Stomach (tissue), 4 donors: ENCODE results near the gene VWA8.

Experiments
- EP300 ChIP-seq: sonication (generic); formaldehyde crosslinking; IDR thresholded peaks from one replicate; pipeline ENCODE4 v1.6.1; 2017; ENCODE audit warnings: antibody characterized with exemption
- POLR2A ChIP-seq, 4 donors: fragments of 450-650 bp; IDR thresholded peaks; one replicate each; pipeline ENCODE4 v1.6.1; 2016; ENCODE audit warnings: antibody characterized with exemption in 4 of 4, control low read depth in 2 of 4, mild to moderate bottlenecking in 1 of 4, moderate library complexity in 1 of 4
- POLR2AphosphoS5 ChIP-seq, 3 donors: sonication (generic); formaldehyde crosslinking; IDR thresholded peaks; one replicate each; pipeline ENCODE4 v1.6.1; 2016; ENCODE audit warnings: antibody characterized with exemption in 3 of 3
- TF ChIP-seq, protein P1 (sequence below), 7 experiments: fragments of 450-650 bp in 4 of 7; fragments of 200-600 bp in 3 of 7; sonication (generic) in 3 of 7; IDR thresholded peaks; one replicate each; pipeline ENCODE4 v1.5.1; 2016 to 2019; ENCODE audit warnings: antibody characterized with exemption in 7 of 7, control low read depth in 2 of 7, mild to moderate bottlenecking in 1 of 7

DNA sequence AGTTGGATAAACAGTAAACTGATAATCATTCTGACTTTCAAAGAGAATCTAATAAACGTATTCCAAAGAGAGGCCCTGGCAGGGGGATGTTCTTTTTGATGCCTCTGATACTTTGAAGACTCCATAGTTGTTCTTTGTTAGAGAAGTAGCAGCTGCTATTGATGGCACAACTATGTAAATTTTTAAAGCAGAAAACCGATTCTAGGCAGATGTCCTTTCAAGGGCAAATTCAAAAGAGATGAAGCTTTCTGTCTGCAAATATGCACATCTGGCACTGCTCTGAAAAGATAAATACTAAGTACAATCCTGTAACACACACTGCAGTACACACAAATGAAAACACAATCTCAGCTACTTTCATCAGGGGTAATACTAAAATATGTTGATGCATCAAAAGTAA lies 250.1 kb downstream of the VWA8 start:
- no peak for TF ChIP-seq POLR2AphosphoS5 (IDR thresholded peaks at IDR 0.05)
- TF ChIP-seq, protein P1, sequence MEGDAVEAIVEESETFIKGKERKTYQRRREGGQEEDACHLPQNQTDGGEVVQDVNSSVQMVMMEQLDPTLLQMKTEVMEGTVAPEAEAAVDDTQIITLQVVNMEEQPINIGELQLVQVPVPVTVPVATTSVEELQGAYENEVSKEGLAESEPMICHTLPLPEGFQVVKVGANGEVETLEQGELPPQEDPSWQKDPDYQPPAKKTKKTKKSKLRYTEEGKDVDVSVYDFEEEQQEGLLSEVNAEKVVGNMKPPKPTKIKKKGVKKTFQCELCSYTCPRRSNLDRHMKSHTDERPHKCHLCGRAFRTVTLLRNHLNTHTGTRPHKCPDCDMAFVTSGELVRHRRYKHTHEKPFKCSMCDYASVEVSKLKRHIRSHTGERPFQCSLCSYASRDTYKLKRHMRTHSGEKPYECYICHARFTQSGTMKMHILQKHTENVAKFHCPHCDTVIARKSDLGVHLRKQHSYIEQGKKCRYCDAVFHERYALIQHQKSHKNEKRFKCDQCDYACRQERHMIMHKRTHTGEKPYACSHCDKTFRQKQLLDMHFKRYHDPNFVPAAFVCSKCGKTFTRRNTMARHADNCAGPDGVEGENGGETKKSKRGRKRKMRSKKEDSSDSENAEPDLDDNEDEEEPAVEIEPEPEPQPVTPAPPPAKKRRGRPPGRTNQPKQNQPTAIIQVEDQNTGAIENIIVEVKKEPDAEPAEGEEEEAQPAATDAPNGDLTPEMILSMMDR (IDR thresholded peaks at IDR 0.05), result no peak
- no peak for TF ChIP-seq EP300
- TF ChIP-seq POLR2A (IDR thresholded peaks at IDR 0.05), result no peak
